Fibroblast of skin of right quadriceps (primary cell): ENCODE measurements around the gene EXOC3.
"Not testable (repeated sequence)": the region's sequence is repeated elsewhere in the genome, so short reads cannot be mapped to it uniquely, and the experiment has no call there.

Source experiments
- DNase-seq: peaks from one replicate; pipeline ENCODE4 v3.0.0-alpha.2; 2013

The EXOC3 gene

DNA sequence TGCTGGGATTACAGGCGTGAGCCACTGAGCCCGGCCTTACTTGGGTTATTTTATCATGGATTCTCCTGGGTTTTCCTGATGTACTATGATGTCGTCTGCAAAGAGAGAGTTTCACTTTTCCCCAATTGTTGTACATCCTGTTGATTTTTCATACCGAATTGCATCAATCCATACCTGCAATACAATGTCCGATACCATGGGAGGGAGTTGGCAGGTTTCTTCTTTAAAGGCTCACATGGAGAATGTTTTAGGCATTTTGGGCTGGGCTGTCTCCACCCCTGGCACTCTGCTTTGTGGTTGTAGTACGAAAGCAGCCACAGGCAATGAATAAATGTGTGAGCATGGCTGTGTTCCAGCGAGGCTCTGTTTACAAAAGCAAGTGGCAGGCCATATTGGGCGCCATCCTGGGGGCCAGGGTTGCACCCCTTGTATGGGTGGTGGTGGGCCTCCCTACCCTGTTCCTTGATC is 35.1 kb upstream of the EXOC3 start:
- no peak for DNase-seq

DNA sequence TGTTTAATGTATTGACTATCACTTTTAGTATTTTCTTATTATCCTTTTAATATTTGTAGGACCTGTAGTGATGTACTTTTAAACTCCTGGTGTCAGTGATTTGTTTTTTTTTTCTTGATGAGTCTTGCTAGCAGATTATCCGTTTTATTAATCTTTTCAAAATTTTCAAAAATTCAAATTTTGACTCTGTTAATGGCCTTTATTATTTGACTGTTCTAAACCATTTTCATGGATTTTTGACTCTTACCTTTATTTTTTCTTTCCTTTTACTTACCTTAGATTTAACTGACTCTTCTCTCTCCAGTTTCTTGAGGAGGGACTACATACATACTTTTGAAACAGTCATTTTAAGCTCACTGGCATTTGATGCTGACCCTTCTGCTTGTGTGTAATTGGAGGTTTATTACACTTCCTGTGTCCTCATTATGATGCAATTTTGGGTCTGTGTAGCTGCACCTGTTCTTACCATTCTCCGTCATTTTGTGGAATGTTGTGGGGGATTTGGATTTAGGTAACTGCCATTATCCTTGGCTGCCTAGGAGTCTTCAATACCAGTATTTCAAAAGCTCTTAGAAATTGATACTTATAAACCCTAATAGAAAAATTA is 32.0 kb upstream of the EXOC3 start:
- DNase-seq, result no peak

DNA sequence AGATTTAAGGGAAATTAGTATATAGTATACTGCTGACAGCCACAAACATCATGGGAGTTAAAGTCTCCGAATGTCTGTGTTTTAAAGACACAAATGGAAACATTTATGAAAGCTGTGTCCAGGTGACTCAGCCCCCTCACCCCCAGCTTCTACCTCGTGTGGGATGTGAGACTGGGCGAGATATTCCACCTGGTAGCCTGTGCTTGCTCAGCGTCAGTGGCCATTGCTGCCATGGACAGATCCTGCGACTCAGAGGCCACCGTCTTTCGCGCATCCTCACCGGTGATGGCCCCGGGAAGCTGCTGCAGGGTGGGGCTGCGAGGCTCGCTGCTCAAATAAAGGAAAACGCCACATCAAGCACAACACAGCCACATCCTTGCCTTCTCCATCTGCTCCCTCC is 31.2 kb upstream of the EXOC3 start:
- DNase-seq, result no peak

DNA sequence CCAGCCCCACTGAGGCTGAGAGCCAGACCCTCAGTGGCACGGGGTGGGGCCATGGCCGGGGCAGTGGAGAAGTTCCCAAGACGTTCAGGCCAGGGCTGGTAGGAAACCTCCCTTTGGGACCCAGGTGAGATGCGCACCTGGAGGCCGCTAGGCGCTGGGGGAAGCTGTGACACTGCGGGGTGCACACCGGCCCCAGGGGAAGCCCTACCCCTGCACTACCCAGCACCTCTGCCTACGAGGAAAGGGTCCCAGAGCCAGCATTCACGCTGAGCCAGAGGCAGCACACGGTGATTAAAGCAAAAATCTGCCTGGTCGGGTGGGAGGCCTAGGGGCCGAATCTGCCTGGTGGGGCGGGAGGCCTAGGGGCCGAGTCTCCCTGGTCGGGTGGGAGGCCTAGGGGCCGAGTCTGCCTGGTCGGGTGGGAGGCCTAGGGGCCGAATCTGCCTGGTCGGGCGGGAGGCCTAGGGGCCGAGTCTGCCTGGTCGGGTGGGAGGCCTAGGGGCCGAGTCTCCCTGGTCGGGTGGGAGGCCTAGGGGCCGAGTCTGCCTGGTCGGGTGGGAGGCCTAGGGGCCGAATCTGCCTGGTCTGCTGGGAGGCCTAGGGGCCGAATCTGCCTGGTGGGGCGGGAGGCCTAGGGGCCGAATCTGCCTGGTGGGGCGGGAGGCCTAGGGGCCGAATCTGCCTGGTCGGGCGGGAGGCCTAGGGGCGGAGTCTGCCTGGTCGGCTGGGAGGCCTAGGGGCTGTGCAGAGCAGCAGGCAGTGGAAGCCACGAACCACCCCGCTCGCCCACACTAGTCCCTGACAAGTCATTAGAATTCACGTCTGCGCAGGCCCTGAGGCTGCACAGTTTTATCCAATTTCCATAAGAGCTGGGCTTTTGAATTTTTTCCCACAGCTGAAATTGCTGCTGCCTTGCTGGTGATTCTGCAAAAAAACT is 27.7 kb upstream of the EXOC3 start:
- DNase-seq, result not testable (repeated sequence)

DNA sequence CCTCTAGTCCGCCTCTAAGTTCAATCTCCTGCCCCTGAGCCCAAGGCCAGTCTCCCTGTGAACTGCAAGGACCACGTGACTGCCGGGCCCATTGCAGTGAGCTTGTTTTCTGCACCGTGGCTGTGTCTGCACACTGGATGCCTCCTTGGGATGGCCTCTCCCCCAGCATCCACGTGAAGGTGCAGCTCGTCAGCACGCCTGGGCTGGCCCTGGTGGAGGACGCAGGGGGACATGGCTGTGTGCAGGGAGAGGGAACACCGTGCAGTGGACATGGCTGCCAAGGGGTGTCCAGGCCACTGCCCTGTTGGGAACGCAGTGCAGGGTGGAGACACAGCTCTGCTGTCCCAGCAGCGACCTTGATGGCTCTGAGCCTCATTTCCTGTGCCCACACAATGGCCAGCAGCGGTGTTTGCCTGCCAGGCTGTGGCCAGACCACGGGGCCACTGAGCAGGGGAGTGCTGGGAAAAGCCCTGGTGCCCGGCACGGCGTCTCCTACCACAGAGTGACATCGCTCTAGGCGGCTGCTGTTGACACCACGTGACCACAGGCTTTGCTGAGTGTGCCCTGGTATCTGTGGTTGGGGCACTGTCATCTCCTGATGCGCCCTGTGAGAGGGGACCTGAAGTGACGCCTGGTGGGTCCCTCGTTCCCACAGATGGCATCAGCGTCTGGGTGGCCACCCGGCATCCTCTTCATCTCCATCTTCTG is 26.9 kb upstream of the EXOC3 start:
- DNase-seq, result no peak

DNA sequence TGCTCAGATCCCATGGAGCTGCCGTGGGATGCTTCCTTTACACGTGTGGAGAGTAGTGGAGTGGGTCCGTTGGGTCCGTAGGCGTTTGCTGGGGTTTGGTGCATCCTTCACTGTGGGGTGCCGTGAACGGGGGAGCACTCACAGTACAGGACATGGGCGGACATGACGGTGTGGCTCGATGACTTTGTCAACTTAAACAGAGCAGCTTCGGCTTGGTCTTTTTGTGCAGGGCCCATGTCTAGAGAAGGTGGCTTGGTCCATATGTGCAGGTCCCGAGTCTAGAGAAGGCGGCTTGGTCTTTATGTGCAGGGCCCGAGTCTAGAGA is 26.4 kb upstream of the EXOC3 start:
- no peak for DNase-seq

DNA sequence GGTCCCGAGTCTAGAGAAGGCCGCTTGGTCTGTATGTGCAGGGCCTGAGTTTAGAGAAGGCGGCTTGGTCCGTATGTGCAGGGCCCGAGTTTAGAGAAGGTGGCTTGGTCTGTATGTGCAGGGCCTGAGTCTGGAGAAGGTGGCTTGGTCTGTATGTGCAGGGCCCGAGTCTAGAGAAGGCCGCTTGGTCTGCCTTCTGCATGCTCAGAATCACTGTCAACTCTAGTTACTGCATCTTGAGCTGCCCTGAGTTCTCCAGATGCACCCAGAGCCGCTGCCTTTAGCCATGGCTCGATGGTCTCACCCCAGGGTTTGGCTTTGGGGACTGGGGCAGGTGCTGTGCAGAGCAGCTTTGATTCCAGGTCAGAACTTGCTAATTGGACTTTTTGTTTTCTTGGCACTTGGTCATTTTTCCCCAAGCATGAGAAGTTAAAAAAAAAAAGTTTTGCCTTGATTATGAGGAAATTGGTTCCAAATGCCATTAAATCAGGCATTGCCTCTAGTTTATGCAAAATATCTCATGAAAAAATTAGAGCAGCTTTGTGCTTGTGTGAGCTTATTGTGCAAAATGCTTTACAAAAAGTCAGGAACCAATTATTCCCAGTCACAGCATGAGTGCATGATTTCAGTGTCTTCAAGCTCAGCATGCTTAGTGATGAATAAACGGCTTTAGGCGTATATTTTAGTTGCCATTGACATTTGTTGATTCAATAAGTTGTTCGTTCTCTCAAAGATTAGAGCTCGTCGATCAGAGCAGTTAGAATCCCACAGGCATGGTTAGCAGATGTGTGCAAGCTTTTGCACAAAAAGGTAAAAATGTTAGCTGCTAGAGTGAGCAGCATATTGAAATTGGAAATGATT is 25.4 kb upstream of the EXOC3 start:
- DNase-seq, result no peak

DNA sequence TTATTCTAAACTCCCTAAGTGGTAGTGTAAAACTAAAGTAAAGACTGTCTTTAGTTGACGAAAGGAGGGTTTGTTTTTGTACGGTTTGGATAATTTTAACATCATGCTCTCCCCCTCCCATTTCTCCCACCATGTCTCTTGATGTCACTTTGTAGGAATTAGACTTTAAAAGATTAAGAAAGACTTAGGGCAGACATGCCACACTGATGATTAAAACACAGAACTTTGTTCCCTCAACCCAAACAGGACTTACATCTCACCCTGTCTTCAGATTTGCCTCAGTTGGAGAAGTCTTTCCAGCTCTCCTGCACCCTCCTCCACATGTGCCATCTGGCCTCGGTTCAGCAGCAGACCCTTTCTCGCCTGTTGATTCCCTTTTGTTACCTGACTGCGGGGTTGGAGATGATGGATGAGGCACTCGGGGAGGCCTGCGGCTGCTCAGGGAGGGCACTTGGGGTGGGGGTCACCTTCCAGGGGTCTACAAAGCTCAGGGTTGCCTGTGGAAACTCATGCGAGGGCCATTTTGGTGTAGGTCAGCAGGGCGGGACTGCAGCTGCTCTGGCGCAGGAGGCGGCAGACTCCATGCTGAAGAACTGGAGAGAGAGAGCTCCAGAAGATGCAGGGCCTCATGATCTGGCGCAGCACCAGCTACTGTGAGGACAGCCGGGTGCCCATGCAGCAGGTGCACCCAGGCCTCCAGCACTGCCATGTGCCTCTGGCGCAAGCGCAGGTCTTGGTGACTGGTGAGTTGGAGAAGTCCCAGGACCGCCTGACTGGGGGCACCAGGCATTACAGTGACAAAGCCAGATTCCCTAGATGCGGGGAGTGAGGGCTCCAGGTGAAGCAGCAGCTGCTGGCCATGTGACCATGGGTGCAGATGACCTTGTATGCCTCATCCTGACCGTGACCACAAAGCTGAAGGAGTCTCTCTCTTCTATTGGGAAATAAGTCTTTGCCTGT is 24.5 kb upstream of the EXOC3 start:
- no peak for DNase-seq

DNA sequence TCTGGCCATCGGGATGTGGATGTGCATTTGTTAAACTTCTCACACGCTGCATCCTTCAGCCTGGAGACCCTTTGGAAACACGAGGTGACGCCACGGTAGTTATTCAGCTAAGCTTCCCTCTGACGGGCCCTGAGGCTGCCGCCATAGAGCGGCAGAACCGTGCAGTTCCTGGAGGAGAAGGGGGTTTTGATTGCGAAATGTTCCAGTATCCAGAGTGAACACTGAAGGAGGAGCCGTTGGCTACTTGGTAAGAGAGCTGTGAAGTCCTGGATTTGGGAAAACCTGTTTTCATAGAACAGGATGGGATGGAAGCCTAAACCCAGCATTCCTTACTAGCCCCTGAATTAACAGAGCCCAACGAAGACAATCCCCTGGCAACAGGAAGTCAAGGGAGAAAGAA is 23.0 kb upstream of the EXOC3 start:
- no peak for DNase-seq

DNA sequence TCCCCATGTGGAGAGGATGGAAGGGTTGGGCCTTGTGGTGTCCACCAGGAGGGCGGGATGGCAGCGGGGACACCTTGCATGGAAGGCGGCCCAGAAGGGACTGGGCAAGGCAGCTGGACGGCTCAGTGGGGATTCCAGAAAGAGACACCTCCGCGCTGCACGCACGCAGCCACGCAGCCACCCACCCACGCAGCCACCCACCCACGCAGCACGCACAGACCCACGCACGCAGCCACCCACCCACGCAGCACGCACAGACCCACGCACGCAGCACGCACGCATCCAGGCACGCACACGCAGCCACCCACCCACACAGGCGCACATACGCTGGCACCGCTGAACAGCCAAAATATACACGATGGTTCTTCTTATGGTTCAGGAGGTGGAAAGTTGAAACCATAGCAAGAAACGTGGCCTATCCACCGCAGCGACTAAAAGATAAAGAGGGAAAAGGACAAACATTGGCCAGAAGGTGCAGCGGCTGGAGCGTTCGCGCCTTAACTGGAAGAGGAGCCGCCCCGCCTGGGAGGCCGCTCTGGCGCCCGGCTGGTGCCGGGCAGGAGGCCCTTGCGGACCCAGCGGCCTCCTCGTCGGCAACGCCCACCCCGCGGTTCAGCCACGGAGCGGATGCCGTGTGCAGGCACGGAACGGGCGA is 22.2 kb upstream of the EXOC3 start:
- no peak for DNase-seq

DNA sequence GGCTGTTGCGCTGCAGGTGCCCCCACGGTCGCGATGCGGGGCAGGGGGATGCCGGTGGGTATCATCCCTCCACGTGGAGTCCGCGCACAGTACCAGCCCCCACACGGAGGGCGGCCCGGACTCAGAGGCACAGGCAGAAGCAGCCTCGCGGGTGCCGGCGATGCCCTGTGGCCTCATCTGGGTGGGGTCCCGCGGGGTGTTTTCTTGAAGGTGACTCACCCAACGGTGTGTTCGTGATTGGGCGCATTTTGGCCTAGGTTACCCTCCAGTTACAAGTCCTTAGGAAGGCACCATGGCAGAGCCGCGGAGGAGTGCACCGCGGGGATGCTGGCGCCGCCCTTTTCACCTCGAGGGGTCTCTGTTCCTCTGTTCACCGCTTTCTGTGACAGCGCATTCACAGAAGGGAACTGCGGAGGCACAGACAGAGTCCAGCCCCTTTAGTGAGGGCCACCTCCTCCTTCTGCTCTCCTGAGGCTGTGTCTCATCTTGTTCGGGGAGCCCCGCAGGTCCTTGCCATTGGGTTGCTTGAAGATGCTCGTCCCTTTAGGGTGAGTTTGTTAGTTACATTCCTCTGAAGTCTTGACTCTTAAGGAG is 21.6 kb upstream of the EXOC3 start:
- DNase-seq, result no peak

DNA sequence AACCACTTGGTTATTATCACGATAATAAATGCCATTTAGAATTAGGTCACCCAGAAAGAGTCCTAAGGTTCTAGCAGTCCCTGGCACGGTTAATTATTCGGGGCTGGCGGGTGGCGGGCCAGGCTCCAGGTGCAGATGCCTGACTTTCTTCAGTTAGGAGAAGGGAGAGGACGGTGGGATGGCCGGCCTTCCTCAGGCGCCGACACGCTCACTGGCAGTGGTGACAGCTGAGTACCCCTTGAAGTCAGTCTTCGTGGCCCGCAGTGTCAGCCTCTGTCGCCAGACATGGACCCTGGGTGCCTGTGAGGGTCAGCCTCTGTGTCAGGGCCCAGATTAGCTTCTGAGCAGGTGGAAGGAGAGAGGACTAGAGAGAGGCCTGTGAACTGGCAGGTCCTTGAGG is 21.1 kb upstream of the EXOC3 start:
- DNase-seq, result no peak

DNA sequence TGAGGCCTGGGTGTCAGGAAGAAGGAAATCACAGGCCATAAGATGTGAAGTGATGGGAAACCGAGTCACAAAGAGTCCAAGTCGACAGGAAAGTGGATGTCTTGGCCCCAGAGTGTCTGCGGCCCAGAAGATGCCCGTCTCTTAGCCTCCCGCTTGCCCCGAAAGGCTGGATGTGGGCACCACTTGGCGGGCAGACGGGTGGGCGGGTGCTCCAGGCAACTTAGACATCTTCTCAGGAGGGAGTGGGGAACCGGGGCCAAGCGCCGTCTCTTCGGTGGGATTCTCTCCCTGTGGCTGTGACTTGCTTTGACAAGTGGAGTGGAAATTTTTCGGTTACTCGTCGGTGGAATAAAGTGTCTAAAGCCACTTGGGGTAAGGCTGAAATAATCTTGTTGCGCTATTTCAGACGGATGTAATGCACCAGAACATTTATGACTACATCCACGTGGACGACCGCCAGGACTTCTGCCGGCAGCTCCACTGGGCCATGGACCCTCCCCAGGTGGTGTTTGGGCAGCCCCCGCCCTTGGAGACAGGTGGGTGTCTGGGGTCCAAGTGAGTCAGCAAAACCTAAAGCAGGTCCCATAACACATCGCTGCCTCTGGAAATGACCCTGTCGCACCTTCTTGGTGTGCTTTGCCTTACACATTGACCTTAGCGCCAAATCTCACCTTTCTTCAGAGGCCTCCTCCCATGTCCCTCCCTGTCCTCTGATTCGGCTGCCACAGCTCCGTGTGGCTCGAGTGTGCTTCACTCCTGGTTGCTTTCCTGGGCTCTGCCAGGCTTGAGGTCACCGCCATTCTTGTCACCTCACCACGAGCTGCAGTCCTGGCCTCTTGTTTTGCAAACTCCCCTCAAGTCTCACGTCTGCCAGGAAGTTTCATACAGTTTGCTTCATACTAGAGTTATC is 20.4 kb upstream of the EXOC3 start:
- no peak for DNase-seq

DNA sequence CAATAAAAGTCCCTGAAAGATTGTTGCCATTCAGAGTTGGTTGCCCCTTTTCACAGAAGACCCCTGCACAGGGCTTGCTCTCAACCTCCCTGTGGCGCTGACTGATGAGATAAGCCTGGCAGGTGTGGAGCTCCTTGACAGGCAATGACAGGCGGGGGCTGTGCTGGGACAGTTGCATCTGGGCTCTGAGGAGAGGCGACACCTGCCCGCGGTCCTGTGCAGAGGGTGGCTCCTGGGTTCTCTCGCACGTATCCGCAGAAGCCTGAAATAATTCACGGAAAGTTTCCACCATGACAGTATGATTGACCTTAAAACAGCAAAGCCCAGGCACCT is 19.8 kb upstream of the EXOC3 start:
- no peak for DNase-seq

DNA sequence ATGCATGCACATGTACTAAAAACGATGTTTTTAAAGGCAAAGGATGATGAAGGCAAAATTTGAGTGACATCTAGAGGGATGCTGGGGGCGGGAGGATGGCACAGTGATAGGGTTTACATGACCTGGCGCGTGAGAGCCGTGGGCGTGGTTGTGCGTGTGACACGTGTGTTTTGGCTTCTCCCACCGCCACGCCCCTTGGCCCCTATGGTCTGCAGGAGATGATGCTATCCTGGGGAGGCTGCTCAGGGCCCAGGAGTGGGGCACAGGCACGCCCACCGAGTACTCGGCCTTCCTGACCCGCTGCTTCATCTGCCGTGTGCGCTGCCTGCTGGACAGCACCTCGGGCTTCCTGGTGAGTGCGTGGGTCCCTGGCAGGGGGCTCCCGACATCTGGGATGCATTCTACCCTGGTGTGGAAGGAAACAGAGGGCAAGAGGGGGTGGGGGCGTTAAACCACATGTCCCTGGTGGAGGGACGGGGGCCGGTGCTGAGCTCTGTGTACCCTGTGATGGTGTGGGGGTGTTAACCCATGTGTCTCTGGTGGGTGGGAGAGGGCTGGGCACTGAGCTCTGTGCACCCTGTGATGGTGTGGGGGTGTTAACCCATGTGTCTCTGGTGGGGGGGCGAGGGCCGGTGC is 19.2 kb upstream of the EXOC3 start:
- DNase-seq, result no peak

DNA sequence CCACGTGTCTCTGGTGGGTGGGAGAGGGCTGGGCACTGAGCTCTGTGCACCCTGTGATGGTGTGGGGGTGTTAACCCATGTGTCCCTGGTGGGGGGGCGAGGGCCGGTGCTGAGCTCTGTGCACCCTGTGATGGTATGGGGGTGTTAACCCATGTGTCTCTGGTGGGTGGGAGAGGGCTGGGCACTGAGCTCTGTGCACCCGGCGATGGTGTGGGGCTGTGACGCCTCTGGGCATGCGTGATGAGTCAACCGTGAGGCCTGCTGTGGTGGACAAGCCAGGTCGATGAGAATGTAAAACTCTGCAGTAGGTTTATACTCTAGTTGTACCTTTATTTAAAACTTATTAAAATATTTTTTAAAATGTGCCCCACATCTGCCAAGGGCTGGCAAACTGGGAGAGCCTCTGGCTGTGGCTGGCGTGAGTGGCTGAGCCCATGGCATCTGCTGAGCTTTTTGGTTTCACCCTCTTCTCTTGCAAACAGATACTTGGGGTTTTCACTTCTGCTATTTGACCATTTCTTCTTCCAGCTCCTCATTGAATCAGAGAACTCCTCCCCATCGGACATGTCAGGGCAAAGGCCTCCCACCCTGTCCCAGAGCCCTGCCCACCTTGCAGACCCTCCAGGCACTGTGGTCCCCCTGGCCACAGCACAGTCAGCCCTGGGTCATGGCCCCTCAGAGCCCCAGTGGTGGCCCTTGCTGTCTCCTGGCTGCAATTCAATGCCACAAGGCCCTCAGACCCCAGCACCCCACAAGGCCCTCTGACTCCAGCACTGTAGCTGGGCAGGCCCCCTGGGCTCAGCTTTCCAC is 18.5 kb upstream of the EXOC3 start:
- no peak for DNase-seq

DNA sequence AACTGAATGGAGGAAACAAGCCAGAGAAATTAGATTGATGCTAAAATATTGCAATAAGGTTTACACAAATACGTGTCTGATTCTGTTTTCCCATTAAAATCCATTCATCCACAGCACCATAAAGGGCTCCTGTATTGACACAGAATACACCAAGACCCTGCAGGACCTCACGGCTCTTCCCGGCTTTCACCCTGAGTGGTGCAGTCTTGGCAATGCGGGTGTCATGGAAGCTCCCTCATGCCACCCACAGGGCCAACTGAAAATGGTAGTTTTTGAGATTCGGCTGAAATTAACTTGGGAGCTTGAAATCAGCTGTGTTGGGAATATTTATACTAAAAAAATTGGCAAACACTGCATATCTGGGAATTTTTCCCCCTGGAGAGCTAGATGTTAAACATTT is 17.3 kb upstream of the EXOC3 start:
- no peak for DNase-seq

DNA sequence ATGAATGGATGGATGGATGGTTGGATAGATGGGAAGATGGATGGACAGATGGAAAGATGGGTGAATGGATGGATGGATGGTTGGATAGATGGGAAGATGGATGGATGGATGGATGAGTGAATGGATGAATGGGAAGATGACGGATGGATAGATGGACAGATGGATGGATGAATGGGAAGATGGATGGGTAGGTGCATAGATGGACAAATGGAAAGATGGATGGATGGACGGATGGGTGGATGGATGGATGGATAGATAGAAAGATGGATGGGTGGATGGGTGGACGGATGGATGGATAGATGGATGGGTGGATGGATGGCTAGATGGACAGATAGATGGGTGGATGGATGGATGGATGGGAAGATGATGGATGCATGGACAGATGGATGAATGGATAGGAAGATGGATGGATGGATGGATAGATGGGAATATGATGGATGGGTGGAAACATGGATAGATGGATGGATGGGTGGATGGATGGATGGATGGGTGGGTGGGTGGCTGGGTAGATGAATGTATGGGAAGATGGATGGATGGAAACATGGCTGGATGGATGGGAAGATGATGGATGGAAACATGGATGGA is 16.5 kb upstream of the EXOC3 start:
- DNase-seq, result no peak
